ENCODE results near the gene CUL4A. TPM values are rescaled to one million over a fixed set of nuclear protein-coding genes. Genes with fewer than 3 reads are reported as not detected.

Gene CUL4A
- total RNA-seq, 1 donor from 2014 or later, result 57.0 TPM

- no peaks in the 10 kb centered on the region for H3K27me3 ChIP-seq
- DNase-seq, result no peak
- TF ChIP-seq CTCF (IDR thresholded peaks at IDR 0.05), result peak; percentile 53
- H3K27ac ChIP-seq, result no peak overlapping the region
- no peaks in the 10 kb centered on the region for H3K9me3 ChIP-seq
- H3K4me1 ChIP-seq, result peaks cover 8% of the 10 kb centered on the region
- no peak overlapping the region for H3K4me3 ChIP-seq
- intact Hi-C loops (cut with DNase I), result no loop called here
- no peaks in the 10 kb centered on the region for H3K36me3 ChIP-seq
- peak; percentile 29 for ATAC-seq
Observed at GRCh38 chr13:113275387-113275786, 66.0 kb downstream of the CUL4A start.

GRCh38 chr13:113280126-113280525 is 70.7 kb downstream of the CUL4A start:
- no peaks in the 10 kb centered on the region for H3K36me3 ChIP-seq
- no peak overlapping the region for H3K4me3 ChIP-seq
- no peak overlapping the region for H3K27ac ChIP-seq
- ATAC-seq (no peak), DNase-seq (no peak)
- H3K4me1 ChIP-seq, result peaks cover 5% of the 10 kb centered on the region
- no peak for TF ChIP-seq CTCF (IDR thresholded peaks at IDR 0.05)
- H3K9me3 ChIP-seq, result no peaks in the 10 kb centered on the region
- intact Hi-C loops (cut with DNase I), result no loop called here
- no peaks in the 10 kb centered on the region for H3K27me3 ChIP-seq

- H3K4me1 ChIP-seq, result no peaks in the 10 kb centered on the region
- no peaks in the 10 kb centered on the region for H3K9me3 ChIP-seq
- DNase-seq (no peak), ATAC-seq (no peak)
- peaks cover 7% of the 10 kb centered on the region for H3K27me3 ChIP-seq
- no peak for TF ChIP-seq CTCF (IDR thresholded peaks at IDR 0.05)
- no peak overlapping the region for H3K27ac ChIP-seq
- no peak overlapping the region for H3K4me3 ChIP-seq
- intact Hi-C loops (cut with DNase I), result no loop called here
- H3K36me3 ChIP-seq, result no peaks in the 10 kb centered on the region
Observed at GRCh38 chr13:113283904-113284303, 74.5 kb downstream of the CUL4A start.

- intact Hi-C loops (cut with DNase I), result no loop called here
- H3K27me3 ChIP-seq, result peaks cover 17% of the 10 kb centered on the region
- H3K27ac ChIP-seq, result no peak overlapping the region
- DNase-seq (no peak), ATAC-seq (no peak)
- no peaks in the 10 kb centered on the region for H3K4me1 ChIP-seq
- no peak for TF ChIP-seq CTCF (IDR thresholded peaks at IDR 0.05)
- no peak overlapping the region for H3K4me3 ChIP-seq
- H3K9me3 ChIP-seq, result no peaks in the 10 kb centered on the region
- no peaks in the 10 kb centered on the region for H3K36me3 ChIP-seq
Observed at GRCh38 chr13:113288880-113289279, 79.5 kb downstream of the CUL4A start.

GRCh38 chr13:113291129-113291528 is 81.7 kb downstream of the CUL4A start:
- TF ChIP-seq CTCF (IDR thresholded peaks at IDR 0.05), result no peak
- Histone ChIP-seq H3K4me1 (no peaks in the 10 kb centered on the region), H3K4me3 (no peak overlapping the region), H3K9me3 (no peaks in the 10 kb centered on the region), H3K27ac (no peak overlapping the region), H3K36me3 (no peaks in the 10 kb centered on the region), H3K27me3 (peaks cover 17% of the 10 kb centered on the region)
- ATAC-seq (no peak), DNase-seq (no peak)
- intact Hi-C loops (cut with DNase I), result no loop called here

Data from upper lobe of right lung (tissue), 1 donor.